ENCODE data around the gene WDR35. TPM values are rescaled to one million over a fixed set of nuclear protein-coding genes. Genes with fewer than 3 reads are reported as not detected.

WDR35 gene
- total RNA-seq, 1 experiment from 2014 or later: 16.7 TPM

DNA sequence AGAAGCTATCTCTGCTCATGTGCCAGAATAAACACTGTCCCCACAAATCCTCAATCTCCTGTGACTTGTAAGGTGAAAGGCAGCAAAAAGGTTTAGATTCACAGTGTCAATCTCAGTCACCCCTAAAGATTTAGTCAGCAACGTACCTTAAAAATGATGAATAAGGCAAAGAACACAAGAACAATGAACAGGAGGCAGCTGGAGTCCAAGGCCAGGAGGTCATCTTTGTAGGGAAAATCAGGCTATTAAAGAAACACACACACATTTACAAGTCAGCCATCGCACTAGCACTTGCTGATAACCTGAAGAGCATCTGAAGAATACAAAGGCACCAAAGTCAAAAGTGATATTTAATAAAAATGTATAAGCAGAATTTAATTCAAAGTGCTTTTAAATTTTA lies 44.9 kb upstream of the WDR35 start:
- peaks cover 61 to 92% (median 90%) of the 10 kb centered on the region in 3 experiments for H3K36me3 Mint-ChIP-seq (ENCODE audit: insufficient read depth in 1 of 3, low read depth in 3 of 3)
- no peaks in the 10 kb centered on the region for H4K20me1 ChIP-seq (ENCODE audit: control insufficient read depth, insufficient read depth, insufficient read length)

More for the DNA sequence above, 44.9 kb upstream of the WDR35 start:
- peaks cover 3% of the 10 kb centered on the region for H3K79me1 ChIP-seq (ENCODE audit: insufficient read depth, low read depth, low read length, poor library complexity, severe bottlenecking)
- no peaks in the 10 kb centered on the region for H3K4me1 Mint-ChIP-seq
- H2BK20ac ChIP-seq (ENCODE audit: low read depth, low read length, poor library complexity, severe bottlenecking): no peak overlapping the region
- DNase-seq: no peak
- H3K9me3 ChIP-seq (ENCODE audit: control insufficient read depth, low read depth, low read length): no peaks in the 10 kb centered on the region
- H3K18ac ChIP-seq (ENCODE audit: insufficient read length, low read depth, low read length): no peak overlapping the region
- H2BK120ac ChIP-seq (ENCODE audit: low read depth, low read length, poor library complexity, severe bottlenecking): no peak overlapping the region
- no peaks in the 10 kb centered on the region for H3K27me3 ChIP-seq (ENCODE audit: insufficient read depth, low read length)
- H3K27ac ChIP-seq (ENCODE audit: insufficient read length, low read depth, low read length): no peak overlapping the region
- H4K8ac ChIP-seq (replicated peaks; ENCODE audit: insufficient read length, low read depth, low read length): no peak overlapping the region
- no peaks in the 10 kb centered on the region for H3K79me2 ChIP-seq (ENCODE audit: insufficient read depth, low read length)
- no peak overlapping the region for H4K5ac ChIP-seq (ENCODE audit: insufficient read length, low read depth, low read length)
- H3K9me3 Mint-ChIP-seq: no peaks in the 10 kb centered on the region
- no peak overlapping the region for H3K23ac ChIP-seq (ENCODE audit: insufficient read length, low read depth, low read length)
- H2BK5ac ChIP-seq (ENCODE audit: insufficient read length, low read length): no peak overlapping the region
- H3K4me3 Mint-ChIP-seq: no peak overlapping the region
- H3K4me2 ChIP-seq (ENCODE audit: insufficient read depth, insufficient read length, low read length): no peak overlapping the region
- H3K27ac Mint-ChIP-seq: peak overlapping the region in 2 of 3 experiments; percentile 15 to 66; a peak in 2 of 7 replicates
- no peak overlapping the region for H3T11ph ChIP-seq (ENCODE audit: low read length)
- no peak overlapping the region for H3K4ac ChIP-seq (ENCODE audit: low read depth, low read length)
- no peak overlapping the region for H3K56ac ChIP-seq (ENCODE audit: insufficient read length, low read depth, low read length)
- H4K91ac ChIP-seq (ENCODE audit: insufficient read length, low read depth, low read length): no peak overlapping the region
- H3K23me2 ChIP-seq (ENCODE audit: insufficient read length, low read depth, low read length, poor library complexity, severe bottlenecking): no peaks in the 10 kb centered on the region
- H2AFZ ChIP-seq (ENCODE audit: low read length): no peak overlapping the region
- no peak overlapping the region for H2BK15ac ChIP-seq (ENCODE audit: low read depth, low read length)
- no peak overlapping the region for H2AK5ac ChIP-seq (ENCODE audit: insufficient read length, low read length)
- TF ChIP-seq, protein P1, sequence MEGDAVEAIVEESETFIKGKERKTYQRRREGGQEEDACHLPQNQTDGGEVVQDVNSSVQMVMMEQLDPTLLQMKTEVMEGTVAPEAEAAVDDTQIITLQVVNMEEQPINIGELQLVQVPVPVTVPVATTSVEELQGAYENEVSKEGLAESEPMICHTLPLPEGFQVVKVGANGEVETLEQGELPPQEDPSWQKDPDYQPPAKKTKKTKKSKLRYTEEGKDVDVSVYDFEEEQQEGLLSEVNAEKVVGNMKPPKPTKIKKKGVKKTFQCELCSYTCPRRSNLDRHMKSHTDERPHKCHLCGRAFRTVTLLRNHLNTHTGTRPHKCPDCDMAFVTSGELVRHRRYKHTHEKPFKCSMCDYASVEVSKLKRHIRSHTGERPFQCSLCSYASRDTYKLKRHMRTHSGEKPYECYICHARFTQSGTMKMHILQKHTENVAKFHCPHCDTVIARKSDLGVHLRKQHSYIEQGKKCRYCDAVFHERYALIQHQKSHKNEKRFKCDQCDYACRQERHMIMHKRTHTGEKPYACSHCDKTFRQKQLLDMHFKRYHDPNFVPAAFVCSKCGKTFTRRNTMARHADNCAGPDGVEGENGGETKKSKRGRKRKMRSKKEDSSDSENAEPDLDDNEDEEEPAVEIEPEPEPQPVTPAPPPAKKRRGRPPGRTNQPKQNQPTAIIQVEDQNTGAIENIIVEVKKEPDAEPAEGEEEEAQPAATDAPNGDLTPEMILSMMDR (conservative IDR thresholded peaks at IDR 0.05): no peak
- no peak overlapping the region for H3K14ac ChIP-seq (ENCODE audit: insufficient read depth, low read length)
- no peak overlapping the region for H2BK12ac ChIP-seq (ENCODE audit: insufficient read length, low read depth, low read length)
- no peaks in the 10 kb centered on the region for H3K27me3 Mint-ChIP-seq (ENCODE audit: low read depth)
- no peak overlapping the region for H3K9ac ChIP-seq (ENCODE audit: extremely low read depth, insufficient read length, low read length)
- WGBS (ENCODE audit: extremely low coverage, insufficient read length, low lambda C conversion rate): no CpG with 5 or more reads among the region's 2 CpGs
- no peaks in the 10 kb centered on the region for H3K4me1 ChIP-seq (ENCODE audit: insufficient read depth, low read length)

Data from H9 (cell line).